Measurements from ENCODE around the gene ISCA1.

ISCA1 gene

GRCh38 chr9:86282979-86283535, 719 bp upstream of the ISCA1 start:
- DNase-seq, result peak; percentile 61

GRCh38 chr9:86281593-86282076, 703 bp downstream of the ISCA1 start:
- peak; percentile 85 for DNase-seq

- DNase-seq, result no peak
Measured at GRCh38 chr9:86280580-86280979, 1.8 kb downstream of the ISCA1 start.

GRCh38 chr9:86279839-86280238, 2.5 kb downstream of the ISCA1 start:
- DNase-seq, result no peak

- DNase-seq, result no peak
Measured at GRCh38 chr9:86277072-86277471, 5.3 kb downstream of the ISCA1 start.

GRCh38 chr9:86275962-86276361, 6.4 kb downstream of the ISCA1 start:
- DNase-seq, result no peak

- no peak for DNase-seq
Measured at GRCh38 chr9:86274821-86275643, 7.3 kb downstream of the ISCA1 start.

- DNase-seq, result no peak
Measured at GRCh38 chr9:86272221-86272620, 10.1 kb downstream of the ISCA1 start.

- DNase-seq, result no peak
Measured at GRCh38 chr9:86263876-86264275, 18.5 kb downstream of the ISCA1 start.

- DNase-seq, result no peak
Measured at GRCh38 chr9:86262492-86262891, 19.8 kb downstream of the ISCA1 start.

GRCh38 chr9:86259557-86259956, 22.8 kb downstream of the ISCA1 start, which contains the start of gene C9orf153:
C9orf153 (minus strand) TSS chr9:86259657; CDS start chr9:86229603, 30,054 bp downstream.
- no peak for DNase-seq

GRCh38 chr9:86257391-86257790, 24.9 kb downstream of the ISCA1 start:
- DNase-seq, result no peak

- no peak for DNase-seq
Measured at GRCh38 chr9:86256653-86257052, 25.7 kb downstream of the ISCA1 start.

- no peak for DNase-seq
Measured at GRCh38 chr9:86253577-86253976, 28.8 kb downstream of the ISCA1 start.

- no peak for DNase-seq
Measured at GRCh38 chr9:86252870-86253269, 29.5 kb downstream of the ISCA1 start.

GRCh38 chr9:86250123-86250522, 32.2 kb downstream of the ISCA1 start:
- no peak for DNase-seq

GRCh38 chr9:86248746-86249145, 33.6 kb downstream of the ISCA1 start:
- no peak for DNase-seq

GRCh38 chr9:86246752-86247161, 35.6 kb downstream of the ISCA1 start:
- no peak for DNase-seq

- DNase-seq, result no peak
Measured at GRCh38 chr9:86242071-86242470, 40.3 kb downstream of the ISCA1 start.

- no peak for DNase-seq
Measured at GRCh38 chr9:86241216-86241615, 41.1 kb downstream of the ISCA1 start.

GRCh38 chr9:86238861-86239770, 43.2 kb downstream of the ISCA1 start:
- DNase-seq, result no peak

GRCh38 chr9:86230858-86231257, 51.5 kb downstream of the ISCA1 start:
- no peak for DNase-seq

GRCh38 chr9:86222667-86223066, 59.7 kb downstream of the ISCA1 start:
- no peak for DNase-seq
